MM.1S (cell line): ENCODE results near the gene FAM222B.

Experiments
- CTCF ChIP-seq: fragments of 300-600 bp; sonication (generic); IDR thresholded peaks from 2 replicates; pipeline ENCODE4 v1.5.1; 2016; ENCODE audit warnings: antibody characterized with exemption, low read length, mixed read lengths
- EZH2 ChIP-seq: fragments of 300-600 bp; sonication (generic); optimal IDR thresholded peaks from 2 replicates; pipeline ENCODE3; 2017; ENCODE audit warnings: low read depth, mild to moderate bottlenecking, antibody characterized with exemption, low read length, mixed read lengths
- EZH2phosphoT487 ChIP-seq: fragments of 300-600 bp; sonication (generic); IDR thresholded peaks from 2 replicates; pipeline ENCODE4 v1.6.1; 2018; ENCODE audit warnings: antibody characterized with exemption, low read length

DNA sequence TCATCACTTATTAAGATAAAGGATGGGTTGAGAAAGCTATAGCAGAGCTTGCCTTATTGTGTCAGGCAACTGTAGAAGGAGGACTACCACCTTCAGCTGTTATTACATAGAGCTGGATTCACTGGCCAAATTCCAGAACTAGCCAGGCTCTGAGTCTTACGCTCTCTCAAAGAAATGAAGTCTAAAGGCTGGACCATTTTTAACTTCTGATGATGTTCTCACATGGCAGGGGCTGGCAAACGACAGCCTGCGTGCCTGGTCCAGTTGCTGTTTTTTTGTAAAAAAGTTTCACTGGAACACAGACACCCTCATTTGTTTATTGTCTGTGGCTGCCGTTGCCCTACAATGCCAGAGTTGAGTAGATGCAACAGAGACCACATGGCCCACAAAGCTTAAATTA lies 77.6 kb downstream of the FAM222B start:
- TF ChIP-seq CTCF, result no peak
- no peak for TF ChIP-seq EZH2
- TF ChIP-seq EZH2phosphoT487, result no peak
